PC-3 (cell line): Measurements from ENCODE around the gene PHACTR2.

ENCODE experiments used
- CTCF ChIP-seq: fragments of 300-600 bp; sonication (generic); conservative IDR thresholded peaks from 2 replicates; pipeline ENCODE4 v1.5.1; 2017; ENCODE audit warnings: antibody characterized with exemption, low read depth, mild to moderate bottlenecking, low read length
- EZH2 ChIP-seq: fragments of 300-600 bp; sonication (generic); IDR thresholded peaks from one replicate; pipeline ENCODE4 v1.6.1; 2017; ENCODE audit warnings: antibody characterized with exemption, mild to moderate bottlenecking, low read length; ENCODE audit not compliant: unreplicated experiment

GRCh38 chr6:143806282-143807102 is 128.7 kb downstream of the PHACTR2 start:
- no peak for TF ChIP-seq CTCF
- no peak for TF ChIP-seq EZH2
